Keratinocyte (primary cell): ENCODE data around the gene DPH7. TPM values are rescaled to one million over a fixed set of nuclear protein-coding genes. Genes with fewer than 3 reads are reported as not detected.

Experiments
- DNase-seq: peaks from one replicate; pipeline ENCODE4 v3.0.0-alpha.2; 2011; ENCODE audit warnings: low read depth, missing footprints, low spot score
- FAIRE-seq: peaks from 2 replicates; lab custom pipeline; 2011; peaks lifted over from hg19 to GRCh38; lab: Jason Lieb, UNC
- H2AFZ ChIP-seq: 2 replicates; pipeline ENCODE4 v1.6.0; 2012; ENCODE audit warnings: low read length, control low read depth, inconsistent platforms; ENCODE audit not compliant: control insufficient read depth
- H3K27ac ChIP-seq: 2 replicates; pipeline ENCODE4 v1.5.1; 2011; ENCODE audit warnings: low read length; ENCODE audit not compliant: control insufficient read depth, insufficient read depth
- H3K27me3 ChIP-seq: 3 replicates; pipeline ENCODE4 v1.6.0; 2011; ENCODE audit warnings: low read length; ENCODE audit not compliant: control insufficient read depth, insufficient read depth; ENCODE audit errors: extremely low read depth
- H3K36me3 ChIP-seq, 2 experiments: 2 replicates in 1 of 2; 3 replicates in 1 of 2; pipeline ENCODE4 v1.5.1; 2011; ENCODE audit warnings: low read length in 2 of 2, mild to moderate bottlenecking in 1 of 2; ENCODE audit not compliant: control insufficient read depth in 2 of 2, insufficient read depth in 2 of 2; ENCODE audit errors: extremely low read depth in 1 of 2
- H3K4me1 ChIP-seq: 3 replicates; pipeline ENCODE4 v1.5.1; 2011; ENCODE audit warnings: low read length; ENCODE audit not compliant: control insufficient read depth, insufficient read depth; ENCODE audit errors: extremely low read depth
- H3K4me2 ChIP-seq: 3 replicates; pipeline ENCODE4 v1.6.0; 2011; ENCODE audit warnings: low read depth, low read length; ENCODE audit not compliant: control insufficient read depth, insufficient read depth; ENCODE audit errors: extremely low read depth
- H3K4me3 ChIP-seq, 3 experiments: fragments of 200-600 bp in 1 of 3; sonication (generic) in 1 of 3; 2 replicates in 2 of 3; 3 replicates in 1 of 3; pipeline ENCODE4 v1.5.1; 2011 to 2016; ENCODE audit warnings: low read length in 3 of 3, mild to moderate bottlenecking in 3 of 3, control low read depth in 2 of 3, inconsistent platforms in 1 of 3, low read depth in 1 of 3, mixed read lengths in 1 of 3, mixed run types in 1 of 3, moderate library complexity in 1 of 3; ENCODE audit not compliant: control insufficient read depth in 2 of 3, insufficient read depth in 2 of 3; ENCODE audit errors: extremely low read depth in 1 of 3
- H3K79me2 ChIP-seq: 2 replicates; pipeline ENCODE4 v1.6.0; 2012; ENCODE audit warnings: low read length; ENCODE audit not compliant: control insufficient read depth, insufficient read depth
- H3K9ac ChIP-seq: 3 replicates; pipeline ENCODE4 v1.6.0; 2011; ENCODE audit warnings: low read length; ENCODE audit not compliant: control insufficient read depth, insufficient read depth; ENCODE audit errors: extremely low read depth
- H3K9me1 ChIP-seq: 3 replicates; pipeline ENCODE4 v1.6.0; 2011; ENCODE audit warnings: low read length; ENCODE audit not compliant: control insufficient read depth, insufficient read depth; ENCODE audit errors: extremely low read depth
- H3K9me3 ChIP-seq: 2 replicates; pipeline ENCODE4 v1.5.1; 2012; ENCODE audit warnings: low read depth, low read length; ENCODE audit not compliant: control insufficient read depth
- H4K20me1 ChIP-seq: 3 replicates; pipeline ENCODE4 v1.6.0; 2011; ENCODE audit warnings: low read length; ENCODE audit not compliant: control insufficient read depth, insufficient read depth; ENCODE audit errors: extremely low read depth
- EZH2 ChIP-seq: IDR thresholded peaks from one replicate; pipeline ENCODE4 v1.6.1; 2012; ENCODE audit warnings: inconsistent platforms, mild to moderate bottlenecking, low read length, moderate library complexity
- dilution Hi-C: fragments of 300-500 bp; cut with MboI; formaldehyde crosslinking; loops from one replicate; pipeline ENCODE4 v1.7.0; 2020; ENCODE audit warnings: low sequenced_read_pairs; ENCODE audit not compliant: extremely low pct_ligation_motif_present
- polyA plus RNA-seq, 5 experiments: library from polyadenylated mRNA; depleted of rRNA in 3 of 5; stranded (reverse) in 3 of 5; stranded (forward) in 1 of 5; unstranded in 1 of 5; fragments of >200 nt; gene quantifications; 1 replicate in 1 of 5; 2 replicates in 3 of 5; 3 replicates in 1 of 5; pipeline versions ENCODE4 v1.2.1 to v1.2.3, GENCODE V29; 2011 to 2012; ENCODE audit warnings: missing spikeins in 2 of 5, low read depth in 1 of 5, low replicate concordance in 1 of 5
- TF ChIP-seq, protein P1 (sequence below), 3 experiments: IDR thresholded peaks in 1 of 3; conservative IDR thresholded peaks in 1 of 3; optimal IDR thresholded peaks in 1 of 3; 2 replicates in 2 of 3; 3 replicates in 1 of 3; pipeline versions ENCODE3 to v1.5.1; 2011; ENCODE audit warnings: low read length in 3 of 3, mild to moderate bottlenecking in 3 of 3, moderate library complexity in 2 of 3, control low read depth in 1 of 3, inconsistent platforms in 1 of 3; ENCODE audit not compliant: insufficient read depth in 2 of 3; ENCODE audit errors: extremely low read depth in 1 of 3

DPH7 gene
- polyA plus RNA-seq, 1 donor (not counting 4 experiments of a cell fraction or from before 2014, with no cell fraction given): 25.3 TPM

DNA sequence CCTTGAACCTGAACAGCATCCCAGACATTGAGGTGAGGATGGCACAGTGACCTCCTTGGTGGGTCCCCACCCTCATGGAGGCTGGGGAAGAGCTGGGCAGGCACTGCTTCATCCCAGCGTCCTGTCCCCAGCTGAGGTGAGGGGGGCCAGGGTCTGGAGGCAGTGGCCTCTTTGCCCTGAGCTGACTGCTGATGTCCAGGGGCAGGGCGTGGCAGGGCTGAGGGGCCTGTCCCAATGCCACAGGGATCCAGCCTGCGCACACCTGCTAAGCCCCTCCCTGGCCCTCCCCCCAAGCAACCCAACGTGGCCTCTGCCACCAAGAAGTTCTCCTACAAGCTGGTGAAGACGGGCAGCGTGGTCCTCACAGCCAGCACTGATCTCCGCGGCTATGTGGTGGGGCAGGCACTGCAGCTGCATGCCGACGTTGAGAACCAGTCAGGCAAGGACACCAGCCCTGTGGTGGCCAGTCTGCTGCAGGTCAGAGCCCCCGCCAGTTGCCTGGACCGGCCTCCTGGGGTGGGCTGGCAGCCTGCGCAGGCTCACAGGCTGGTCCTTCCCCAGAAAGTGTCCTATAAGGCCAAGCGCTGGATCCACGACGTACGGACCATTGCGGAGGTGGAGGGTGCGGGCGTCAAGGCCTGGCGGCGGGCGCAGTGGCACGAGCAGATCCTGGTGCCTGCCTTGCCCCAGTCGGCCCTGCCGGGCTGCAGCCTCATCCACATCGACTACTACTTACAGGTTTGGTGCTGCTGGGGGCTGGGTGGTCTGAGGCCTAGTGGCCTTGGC, 35.2 kb upstream of the DPH7 start:
- no peaks in the 10 kb centered on the region for H4K20me1 ChIP-seq
- no peak overlapping the region for H3K9ac ChIP-seq
- no peak overlapping the region for H2AFZ ChIP-seq
- H3K9me1 ChIP-seq: no peaks in the 10 kb centered on the region
- H3K4me1 ChIP-seq: peaks cover 44% of the 10 kb centered on the region
- H3K27ac ChIP-seq: peak overlapping the region; percentile 100
- no peak for TF ChIP-seq EZH2
- TF ChIP-seq, protein P1, sequence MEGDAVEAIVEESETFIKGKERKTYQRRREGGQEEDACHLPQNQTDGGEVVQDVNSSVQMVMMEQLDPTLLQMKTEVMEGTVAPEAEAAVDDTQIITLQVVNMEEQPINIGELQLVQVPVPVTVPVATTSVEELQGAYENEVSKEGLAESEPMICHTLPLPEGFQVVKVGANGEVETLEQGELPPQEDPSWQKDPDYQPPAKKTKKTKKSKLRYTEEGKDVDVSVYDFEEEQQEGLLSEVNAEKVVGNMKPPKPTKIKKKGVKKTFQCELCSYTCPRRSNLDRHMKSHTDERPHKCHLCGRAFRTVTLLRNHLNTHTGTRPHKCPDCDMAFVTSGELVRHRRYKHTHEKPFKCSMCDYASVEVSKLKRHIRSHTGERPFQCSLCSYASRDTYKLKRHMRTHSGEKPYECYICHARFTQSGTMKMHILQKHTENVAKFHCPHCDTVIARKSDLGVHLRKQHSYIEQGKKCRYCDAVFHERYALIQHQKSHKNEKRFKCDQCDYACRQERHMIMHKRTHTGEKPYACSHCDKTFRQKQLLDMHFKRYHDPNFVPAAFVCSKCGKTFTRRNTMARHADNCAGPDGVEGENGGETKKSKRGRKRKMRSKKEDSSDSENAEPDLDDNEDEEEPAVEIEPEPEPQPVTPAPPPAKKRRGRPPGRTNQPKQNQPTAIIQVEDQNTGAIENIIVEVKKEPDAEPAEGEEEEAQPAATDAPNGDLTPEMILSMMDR (optimal IDR thresholded peaks at IDR 0.05 in 1 of 3, IDR thresholded peaks at IDR 0.05 in 1 of 3, conservative IDR thresholded peaks at IDR 0.05 in 1 of 3; ENCODE audit: extremely low read depth in 1 of 3, insufficient read depth in 2 of 3, low read length in 3 of 3): no peak
- DNase-seq (no peak), FAIRE-seq (no peak)
- H3K36me3 ChIP-seq: peaks cover 12 to 27% of the 10 kb centered on the region in 2 experiments
- peaks cover 64% of the 10 kb centered on the region for H3K79me2 ChIP-seq
- H3K27me3 ChIP-seq: no peaks in the 10 kb centered on the region
- no peak overlapping the region for H3K4me3 ChIP-seq
- dilution Hi-C loops: no loop called here
- H3K4me2 ChIP-seq: peak overlapping the region; percentile 99
- no peaks in the 10 kb centered on the region for H3K9me3 ChIP-seq

DNA sequence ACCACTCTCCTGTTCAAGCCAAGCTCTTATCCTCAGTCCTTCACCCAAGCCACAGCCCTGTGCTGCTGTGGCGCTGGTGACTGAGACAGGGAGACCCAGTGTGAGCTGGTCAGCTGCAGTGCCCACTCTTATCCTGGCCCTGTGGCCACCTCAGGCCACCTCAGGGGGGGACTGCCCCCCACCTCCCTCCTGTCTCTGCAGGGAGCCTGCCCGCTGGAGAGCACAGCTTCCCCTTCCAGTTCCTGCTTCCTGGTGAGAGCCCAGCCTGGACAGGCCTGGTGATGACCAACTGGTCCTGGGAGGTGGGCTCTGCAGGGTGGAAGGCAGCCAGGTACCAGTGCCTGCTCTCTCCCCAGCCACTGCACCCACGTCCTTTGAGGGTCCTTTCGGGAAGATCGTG, 34.5 kb upstream of the DPH7 start:
- FAIRE-seq (no peak), DNase-seq (no peak)
- Histone ChIP-seq H3K4me3 (peak overlapping the region; percentile 42 to 76 (median 62)), H3K27ac (peak overlapping the region; percentile 100), H3K4me2 (peak overlapping the region; percentile 99), H2AFZ (no peak overlapping the region), H3K9me3 (no peaks in the 10 kb centered on the region), H3K9me1 (no peaks in the 10 kb centered on the region), H3K36me3 (peaks cover 12 to 27% of the 10 kb centered on the region in 2 experiments), H4K20me1 (no peaks in the 10 kb centered on the region), H3K27me3 (no peaks in the 10 kb centered on the region), H3K79me2 (peaks cover 68% of the 10 kb centered on the region), H3K4me1 (peaks cover 44% of the 10 kb centered on the region), H3K9ac (peak overlapping the region; percentile 96)
- dilution Hi-C loops: no loop called here
- TF ChIP-seq EZH2: no peak
- TF ChIP-seq, protein P1 (optimal IDR thresholded peaks at IDR 0.05 in 1 of 3, IDR thresholded peaks at IDR 0.05 in 1 of 3, conservative IDR thresholded peaks at IDR 0.05 in 1 of 3; ENCODE audit: extremely low read depth in 1 of 3, insufficient read depth in 2 of 3, low read length in 3 of 3): no peak
